ENCODE data around the gene SRGAP1.

Gene SRGAP1

GRCh38 chr12:64142784-64143183 lies 298.3 kb downstream of the SRGAP1 start:
- Histone ChIP-seq H3K27me3 (replicated peaks; ENCODE audit: insufficient read depth, low read length) (no peaks in the 10 kb centered on the region), H3K4me3 (ENCODE audit: low read length) (no peak overlapping the region), H3K36me3 (replicated peaks; ENCODE audit: insufficient read depth, low read length) (no peaks in the 10 kb centered on the region), H3K4me2 (ENCODE audit: low read depth, low read length) (no peak overlapping the region), H3K27ac (ENCODE audit: low read length) (no peak overlapping the region), H3K4me1 (ENCODE audit: low read length) (no peaks in the 10 kb centered on the region), H2AFZ (ENCODE audit: low read length) (no peak overlapping the region), H3K9me3 (replicated peaks; ENCODE audit: insufficient read depth, low read length) (no peaks in the 10 kb centered on the region), H3K79me2 (ENCODE audit: low read length) (no peaks in the 10 kb centered on the region), H4K20me1 (ENCODE audit: insufficient read depth, low read length) (no peaks in the 10 kb centered on the region), H3K9ac (ENCODE audit: low read length) (no peak overlapping the region), H3F3A (ENCODE audit: insufficient read depth, low read length) (no peaks in the 10 kb centered on the region), H3K9me2 (replicated peaks; ENCODE audit: insufficient read depth, low read length) (no peaks in the 10 kb centered on the region)
- TF ChIP-seq CTCF (IDR thresholded peaks at IDR 0.05; ENCODE audit: low read length) = no peak
- no peak for TF ChIP-seq EZH2phosphoT487 (IDR thresholded peaks at IDR 0.05; ENCODE audit: low read length)
- TF ChIP-seq EZH2 (optimal IDR thresholded peaks at IDR 0.05; ENCODE audit: low read depth, low read length) = no peak
- no peak for DNase-seq

- Histone ChIP-seq H3K9me3 (replicated peaks; ENCODE audit: insufficient read depth, low read length) (no peaks in the 10 kb centered on the region), H3K27ac (ENCODE audit: low read length) (no peak overlapping the region), H3K4me3 (ENCODE audit: low read length) (no peak overlapping the region), H3K9ac (ENCODE audit: low read length) (no peak overlapping the region), H3K36me3 (replicated peaks; ENCODE audit: insufficient read depth, low read length) (no peaks in the 10 kb centered on the region), H3F3A (ENCODE audit: insufficient read depth, low read length) (no peaks in the 10 kb centered on the region), H3K79me2 (ENCODE audit: low read length) (no peaks in the 10 kb centered on the region), H3K9me2 (replicated peaks; ENCODE audit: insufficient read depth, low read length) (no peaks in the 10 kb centered on the region), H2AFZ (ENCODE audit: low read length) (no peak overlapping the region), H3K4me1 (ENCODE audit: low read length) (no peaks in the 10 kb centered on the region), H3K27me3 (replicated peaks; ENCODE audit: insufficient read depth, low read length) (no peaks in the 10 kb centered on the region), H3K4me2 (ENCODE audit: low read depth, low read length) (no peak overlapping the region), H4K20me1 (ENCODE audit: insufficient read depth, low read length) (no peaks in the 10 kb centered on the region)
- DNase-seq = no peak
- TF ChIP-seq EZH2phosphoT487 (IDR thresholded peaks at IDR 0.05; ENCODE audit: low read length) = no peak
- no peak for TF ChIP-seq EZH2 (optimal IDR thresholded peaks at IDR 0.05; ENCODE audit: low read depth, low read length)
These were observed 300.7 kb downstream of the SRGAP1 start for GRCh38 chr12:64145226-64145625.

GRCh38 chr12:64147011-64147631 lies 302.6 kb downstream of the SRGAP1 start:
- H2AFZ ChIP-seq (ENCODE audit: low read length) = no peak overlapping the region
- H3K4me1 ChIP-seq (ENCODE audit: low read length) = no peaks in the 10 kb centered on the region
- no peaks in the 10 kb centered on the region for H3F3A ChIP-seq (ENCODE audit: insufficient read depth, low read length)
- H3K4me3 ChIP-seq (ENCODE audit: low read length) = no peak overlapping the region
- no peak overlapping the region for H3K4me2 ChIP-seq (ENCODE audit: low read depth, low read length)
- H3K9ac ChIP-seq (ENCODE audit: low read length) = no peak overlapping the region
- H4K20me1 ChIP-seq (ENCODE audit: insufficient read depth, low read length) = no peaks in the 10 kb centered on the region
- no peaks in the 10 kb centered on the region for H3K79me2 ChIP-seq (ENCODE audit: low read length)
- no peaks in the 10 kb centered on the region for H3K9me3 ChIP-seq (replicated peaks; ENCODE audit: insufficient read depth, low read length)
- H3K36me3 ChIP-seq (replicated peaks; ENCODE audit: insufficient read depth, low read length) = no peaks in the 10 kb centered on the region
- no peak for DNase-seq
- H3K9me2 ChIP-seq (replicated peaks; ENCODE audit: insufficient read depth, low read length) = no peaks in the 10 kb centered on the region
- no peak overlapping the region for H3K27ac ChIP-seq (ENCODE audit: low read length)
- H3K27me3 ChIP-seq (replicated peaks; ENCODE audit: insufficient read depth, low read length) = no peaks in the 10 kb centered on the region
- TF ChIP-seq EZH2phosphoT487 (IDR thresholded peaks at IDR 0.05; ENCODE audit: low read length) (no peak), EZH2 (optimal IDR thresholded peaks at IDR 0.05; ENCODE audit: low read depth, low read length) (no peak), CTCF (IDR thresholded peaks at IDR 0.05; ENCODE audit: low read length) (no peak)

GRCh38 chr12:64147875-64148274 lies 303.4 kb downstream of the SRGAP1 start:
- Histone ChIP-seq H3F3A (ENCODE audit: insufficient read depth, low read length) (no peaks in the 10 kb centered on the region), H3K9me3 (replicated peaks; ENCODE audit: insufficient read depth, low read length) (no peaks in the 10 kb centered on the region), H3K27me3 (replicated peaks; ENCODE audit: insufficient read depth, low read length) (no peaks in the 10 kb centered on the region), H3K9ac (ENCODE audit: low read length) (no peak overlapping the region), H4K20me1 (ENCODE audit: insufficient read depth, low read length) (no peaks in the 10 kb centered on the region), H3K27ac (ENCODE audit: low read length) (no peak overlapping the region), H2AFZ (ENCODE audit: low read length) (no peak overlapping the region), H3K36me3 (replicated peaks; ENCODE audit: insufficient read depth, low read length) (no peaks in the 10 kb centered on the region), H3K4me2 (ENCODE audit: low read depth, low read length) (no peak overlapping the region), H3K4me3 (ENCODE audit: low read length) (no peak overlapping the region), H3K9me2 (replicated peaks; ENCODE audit: insufficient read depth, low read length) (no peaks in the 10 kb centered on the region), H3K4me1 (ENCODE audit: low read length) (no peaks in the 10 kb centered on the region), H3K79me2 (ENCODE audit: low read length) (no peaks in the 10 kb centered on the region)
- no peak for TF ChIP-seq EZH2 (optimal IDR thresholded peaks at IDR 0.05; ENCODE audit: low read depth, low read length)
- no peak for TF ChIP-seq CTCF (IDR thresholded peaks at IDR 0.05; ENCODE audit: low read length)
- no peak for TF ChIP-seq EZH2phosphoT487 (IDR thresholded peaks at IDR 0.05; ENCODE audit: low read length)
- DNase-seq = peak; percentile 25
